T-cell (primary cell): ENCODE results near the gene SLC5A12. TPM values are rescaled to one million over a fixed set of nuclear protein-coding genes. Genes with fewer than 3 reads are reported as not detected.

Experiments used
- total RNA-seq, 35 experiments: library from RNA in 6 of 35; stranded (reverse) in 6 of 35; fragments of 120-200 nt in 1 of 35; gene quantifications; one replicate each; pipeline versions ENCODE4 v1.2.1 to v1.2.4 and lab custom pipeline; 2013 to 2026

SLC5A12 gene
- total RNA-seq, 5 donors from 2014 or later (not counting 1 experiment from before 2014, with no cell fraction given): not detected

Other genes starting within 250 kb of the SLC5A12 start
- not detected for gene MUC15, start 149.8 kb downstream of the SLC5A12 start, total RNA-seq